ENCODE measurements around the gene FASTKD3. TPM values are rescaled to one million over a fixed set of nuclear protein-coding genes. Genes with fewer than 3 reads are reported as not detected.

Gene FASTKD3
- total and polyA plus RNA-seq, 2 donors (not counting 1 experiment from before 2014, with no cell fraction given), result 6.6 to 10.0 TPM

GRCh38 chr5:7837403-7837802 lies 31.4 kb downstream of the FASTKD3 start:
- H3K9me3 Mint-ChIP-seq (ENCODE audit: insufficient read depth), result peaks cover 2% of the 10 kb centered on the region
- intact Hi-C loops (cut with micrococcal nuclease), result no loop called here

GRCh38 chr5:7834982-7835381 lies 33.8 kb downstream of the FASTKD3 start:
- H3K27me3 ChIP-seq (replicated peaks in 1 of 4; ENCODE audit: control extremely low read depth in 1 of 4, control insufficient read depth in 3 of 4, insufficient read depth in 4 of 4, low read length in 3 of 4), result peaks cover 0 to 5% (median 0%) of the 10 kb centered on the region in 4 experiments
- no peak overlapping the region for H2AFZ ChIP-seq (ENCODE audit: insufficient read depth, low read depth, low read length, poor library complexity, severe bottlenecking)
- ChIA-PET POLR2A (no interaction called here), CTCF (interaction anchor here (0.5 kb wide), 1 partner anchor 17 kb away, joined by 6 read pairs; no protein-coding TSS in a partner anchor)
- H3K79me2 ChIP-seq (ENCODE audit: control insufficient read depth, insufficient read depth, low read length), result no peaks in the 10 kb centered on the region
- no peaks in the 10 kb centered on the region for H3K9me3 ChIP-seq (ENCODE audit: control extremely low read depth in 1 of 3, control insufficient read depth in 2 of 3, insufficient read depth in 1 of 3, low read length in 2 of 3)
- DNase-seq (no peak), ATAC-seq (ENCODE audit: low read depth) (no peak)
- H3K27ac ChIP-seq (ENCODE audit: low read length in 2 of 2), result no peak overlapping the region
- no CpG with 5 or more reads among the region's 4 CpGs for WGBS (ENCODE audit: insufficient coverage)
- no peaks in the 10 kb centered on the region for H3K4me1 ChIP-seq (ENCODE audit: control insufficient read depth in 2 of 2, insufficient read depth in 2 of 2, low read length in 2 of 2)
- H3K27me3 Mint-ChIP-seq, result peaks cover 20% of the 10 kb centered on the region
- no peak overlapping the region for H3K27ac Mint-ChIP-seq
- no peak overlapping the region for H3K9ac ChIP-seq (ENCODE audit: low read length)
- H3K4me1 Mint-ChIP-seq, result no peaks in the 10 kb centered on the region
- no peaks in the 10 kb centered on the region for H3K9me3 Mint-ChIP-seq (ENCODE audit: insufficient read depth)
- no peak overlapping the region for H3K4me2 ChIP-seq (replicated peaks; ENCODE audit: low read depth, low read length, poor library complexity, severe bottlenecking)
- intact Hi-C loops (cut with micrococcal nuclease), result no loop called here
- H3K4me3 Mint-ChIP-seq, result no peak overlapping the region
- H3K36me3 ChIP-seq (replicated peaks in 1 of 2; ENCODE audit: control extremely low read depth in 1 of 2, control insufficient read depth in 1 of 2, extremely low read depth in 1 of 2, insufficient read depth in 2 of 2, low read length in 1 of 2), result no peaks in the 10 kb centered on the region
- H4K20me1 ChIP-seq (ENCODE audit: control insufficient read depth, insufficient read depth, low read length, poor library complexity, severe bottlenecking), result no peaks in the 10 kb centered on the region
- TF ChIP-seq EZH2 (IDR thresholded peaks at IDR 0.05; ENCODE audit: borderline replicate concordance, insufficient read depth, low read depth, low read length, poor library complexity, severe bottlenecking), result no peak
- no peak for TF ChIP-seq CTCF (IDR thresholded peaks at IDR 0.05)
- H3K4me3 ChIP-seq (ENCODE audit: control extremely low read depth in 1 of 5, extremely low read depth in 1 of 5, insufficient read depth in 1 of 5, low read depth in 2 of 5, low read length in 4 of 5), result no peak overlapping the region

More at GRCh38 chr5:7837403-7837802, 31.4 kb downstream of the FASTKD3 start:
- Histone ChIP-seq H3K79me2 (ENCODE audit: control insufficient read depth, insufficient read depth, low read length) (no peaks in the 10 kb centered on the region), H3K36me3 (replicated peaks in 1 of 2; ENCODE audit: control extremely low read depth in 1 of 2, control insufficient read depth in 1 of 2, extremely low read depth in 1 of 2, insufficient read depth in 2 of 2, low read length in 1 of 2) (no peaks in the 10 kb centered on the region), H3K9me3 (ENCODE audit: control extremely low read depth in 1 of 3, control insufficient read depth in 2 of 3, insufficient read depth in 1 of 3, low read length in 2 of 3) (no peaks in the 10 kb centered on the region), H3K4me3 (ENCODE audit: control extremely low read depth in 1 of 5, extremely low read depth in 1 of 5, insufficient read depth in 1 of 5, low read depth in 2 of 5, low read length in 4 of 5) (no peak overlapping the region), H4K20me1 (ENCODE audit: control insufficient read depth, insufficient read depth, low read length, poor library complexity, severe bottlenecking) (no peaks in the 10 kb centered on the region), H3K9ac (ENCODE audit: low read length) (no peak overlapping the region), H3K27me3 (replicated peaks in 1 of 4; ENCODE audit: control extremely low read depth in 1 of 4, control insufficient read depth in 3 of 4, insufficient read depth in 4 of 4, low read length in 3 of 4) (peaks cover 0 to 9% (median 0%) of the 10 kb centered on the region in 4 experiments), H3K4me2 (replicated peaks; ENCODE audit: low read depth, low read length, poor library complexity, severe bottlenecking) (no peak overlapping the region), H3K27ac (ENCODE audit: low read length in 2 of 2) (no peak overlapping the region), H2AFZ (ENCODE audit: insufficient read depth, low read depth, low read length, poor library complexity, severe bottlenecking) (no peak overlapping the region), H3K4me1 (ENCODE audit: control insufficient read depth in 2 of 2, insufficient read depth in 2 of 2, low read length in 2 of 2) (no peaks in the 10 kb centered on the region)
- WGBS (ENCODE audit: insufficient coverage), result 67% methylated on average over 1 of the region's 3 CpGs
- TF ChIP-seq CTCF (IDR thresholded peaks at IDR 0.05) (no peak), EZH2 (IDR thresholded peaks at IDR 0.05; ENCODE audit: borderline replicate concordance, insufficient read depth, low read depth, low read length, poor library complexity, severe bottlenecking) (no peak)
- Mint-ChIP-seq H3K27ac (no peak overlapping the region), H3K4me3 (no peak overlapping the region), H3K27me3 (peaks cover 30% of the 10 kb centered on the region), H3K4me1 (no peaks in the 10 kb centered on the region)
- no peak for ATAC-seq (ENCODE audit: low read depth)
- DNase-seq, result no peak
- ChIA-PET POLR2A (no interaction called here), CTCF (no interaction called here)
